HUES48 (cell line): ENCODE data around the gene DCLRE1B.
"Not testable (repeated sequence)": the region's sequence is repeated elsewhere in the genome, so short reads cannot be mapped to it uniquely, and the experiment has no call there.

ENCODE experiments used
- H3K27ac ChIP-seq: one replicate; pipeline ENCODE4 v1.7.0; 2013; ENCODE audit warnings: low read depth, low read length, inconsistent platforms
- H3K27me3 ChIP-seq: 2 replicates; pipeline ENCODE4 v1.6.1; 2013; ENCODE audit warnings: mild to moderate bottlenecking, low read length; ENCODE audit not compliant: control insufficient read depth, insufficient read depth
- H3K36me3 ChIP-seq: 2 replicates; pipeline ENCODE4 v1.6.1; 2013; ENCODE audit warnings: low read length; ENCODE audit not compliant: control insufficient read depth, insufficient read depth
- H3K4me1 ChIP-seq: 2 replicates; pipeline ENCODE4 v1.6.1; 2013; ENCODE audit warnings: mild to moderate bottlenecking, low read length; ENCODE audit not compliant: control insufficient read depth, insufficient read depth
- H3K4me3 ChIP-seq: 2 replicates; pipeline ENCODE4 v1.5.1; 2013; ENCODE audit warnings: mild to moderate bottlenecking, low read depth, low read length
- H3K9ac ChIP-seq: 2 replicates; pipeline ENCODE4 v1.6.1; 2013; ENCODE audit warnings: mild to moderate bottlenecking, low read depth, low read length, moderate library complexity
- H3K9me3 ChIP-seq: 2 replicates; pipeline ENCODE4 v1.6.1; 2013; ENCODE audit warnings: low read length; ENCODE audit not compliant: control insufficient read depth, insufficient read depth

DCLRE1B gene

DNA sequence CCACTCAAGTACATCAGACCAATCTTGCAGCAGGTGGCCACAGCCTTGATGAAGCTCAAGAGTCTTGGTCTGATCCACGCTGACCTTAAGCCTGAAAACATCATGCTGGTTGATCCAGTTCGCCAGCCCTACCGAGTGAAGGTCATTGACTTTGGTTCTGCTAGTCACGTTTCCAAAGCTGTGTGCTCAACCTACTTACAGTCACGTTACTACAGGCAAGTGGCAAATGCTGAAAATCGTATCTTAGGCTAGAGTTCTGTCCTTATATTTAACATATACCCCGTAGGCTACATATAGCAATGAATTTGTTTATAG, 36.1 kb downstream of the DCLRE1B start:
- Histone ChIP-seq H3K9me3 (no peaks in the 10 kb centered on the region), H3K4me1 (peaks cover 14% of the 10 kb centered on the region; the same call in 1 of the 2 replicates), H3K9ac (no peak overlapping the region), H3K36me3 (peaks cover 35% of the 10 kb centered on the region), H3K4me3 (no peak overlapping the region), H3K27me3 (no peaks in the 10 kb centered on the region), H3K27ac (no peak overlapping the region)

DNA sequence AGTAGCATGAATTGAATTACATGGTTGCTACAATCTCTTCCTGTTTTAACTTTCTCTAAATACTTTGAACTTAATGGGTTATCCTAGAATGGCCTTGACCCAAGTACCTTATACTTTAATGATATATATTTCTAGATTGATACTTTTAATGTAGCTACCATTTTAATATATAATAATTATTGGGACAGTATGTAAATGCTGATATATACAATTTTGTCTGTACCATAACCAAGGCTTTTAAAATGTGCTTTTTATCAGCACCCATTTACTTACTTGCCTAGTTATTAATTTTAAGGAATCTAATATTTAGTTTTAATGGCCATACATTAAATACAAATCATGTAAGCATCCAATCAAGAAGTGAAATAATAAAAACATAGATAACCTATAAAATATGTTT, 37.4 kb downstream of the DCLRE1B start:
- H3K4me1 ChIP-seq, result peaks cover 19% of the 10 kb centered on the region
- H3K36me3 ChIP-seq, result peaks cover 35% of the 10 kb centered on the region
- H3K9ac ChIP-seq, result no peak overlapping the region
- H3K9me3 ChIP-seq, result no peaks in the 10 kb centered on the region
- H3K4me3 ChIP-seq, result no peak overlapping the region
- no peak overlapping the region for H3K27ac ChIP-seq
- no peaks in the 10 kb centered on the region for H3K27me3 ChIP-seq

DNA sequence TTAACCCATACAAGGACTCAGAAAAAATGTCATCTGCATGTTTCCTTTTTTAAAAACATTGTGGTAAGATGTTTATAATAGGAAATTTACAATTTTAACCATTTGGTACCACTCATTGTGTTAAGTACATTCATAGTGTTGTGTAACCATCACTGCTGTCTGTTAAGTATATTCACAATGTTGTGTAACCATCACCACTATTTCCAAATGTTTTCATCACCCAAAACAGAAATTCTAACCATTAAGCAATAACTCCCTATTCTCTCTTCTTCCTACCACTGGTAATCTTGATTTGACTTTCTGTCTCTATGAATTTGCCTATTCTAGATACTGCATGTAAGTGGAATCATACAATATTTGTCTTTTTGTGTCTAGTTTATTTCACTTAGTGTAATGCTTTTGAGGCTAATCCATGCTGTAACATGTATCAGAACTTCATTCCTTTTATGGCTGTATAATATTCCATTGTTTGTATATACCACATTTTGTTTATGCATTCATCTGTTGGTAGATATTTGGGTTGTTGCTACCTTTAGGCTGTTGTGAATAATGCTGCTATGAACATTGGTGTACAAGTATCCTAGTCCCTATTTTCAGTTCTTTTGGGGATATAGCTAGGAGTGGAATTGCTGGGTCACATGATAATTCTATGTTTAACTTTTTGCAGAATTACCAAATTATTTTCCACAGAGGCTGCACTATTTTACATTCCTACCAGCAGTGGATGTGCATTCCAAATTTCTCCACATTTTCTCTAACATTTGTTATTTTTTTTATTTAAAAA, 38.1 kb downstream of the DCLRE1B start:
- no peaks in the 10 kb centered on the region for H3K9me3 ChIP-seq
- peaks cover 38% of the 10 kb centered on the region for H3K36me3 ChIP-seq
- no peak overlapping the region for H3K9ac ChIP-seq
- H3K27ac ChIP-seq, result no peak overlapping the region
- no peaks in the 10 kb centered on the region for H3K27me3 ChIP-seq
- no peak overlapping the region for H3K4me3 ChIP-seq
- H3K4me1 ChIP-seq, result peaks cover 24% of the 10 kb centered on the region

GRCh38 chr1:113945329-113945728, 40.2 kb downstream of the DCLRE1B start:
- no peak overlapping the region for H3K9ac ChIP-seq
- H3K27me3 ChIP-seq, result no peaks in the 10 kb centered on the region
- H3K4me1 ChIP-seq, result peaks cover 29% of the 10 kb centered on the region
- H3K9me3 ChIP-seq, result no peaks in the 10 kb centered on the region
- no peak overlapping the region for H3K27ac ChIP-seq
- no peak overlapping the region for H3K4me3 ChIP-seq
- peaks cover 35% of the 10 kb centered on the region for H3K36me3 ChIP-seq

DNA sequence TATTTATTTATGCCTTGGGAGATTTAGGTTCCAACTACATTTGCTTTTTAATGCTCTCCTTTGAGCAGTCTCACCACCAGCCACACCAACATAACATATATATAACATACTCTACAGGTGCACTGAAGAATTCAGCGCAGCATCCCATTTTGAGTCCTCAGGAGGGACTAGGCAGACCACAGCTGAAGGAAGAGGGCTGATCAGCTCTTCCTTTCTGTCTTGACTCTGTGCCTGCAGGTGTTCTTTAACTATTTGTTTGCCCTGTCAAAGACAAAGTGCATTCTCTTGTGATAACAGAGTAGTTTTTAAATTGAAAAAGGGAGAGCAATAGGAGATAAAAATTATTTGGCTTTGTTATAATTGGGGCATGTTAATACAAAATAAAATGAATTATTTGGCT, 41.0 kb downstream of the DCLRE1B start:
- no peaks in the 10 kb centered on the region for H3K9me3 ChIP-seq
- peaks cover 29% of the 10 kb centered on the region for H3K4me1 ChIP-seq
- H3K9ac ChIP-seq, result no peak overlapping the region
- peaks cover 27% of the 10 kb centered on the region for H3K36me3 ChIP-seq
- H3K27me3 ChIP-seq, result no peaks in the 10 kb centered on the region
- H3K4me3 ChIP-seq, result no peak overlapping the region
- H3K27ac ChIP-seq, result peak overlapping the region; percentile 8

DNA sequence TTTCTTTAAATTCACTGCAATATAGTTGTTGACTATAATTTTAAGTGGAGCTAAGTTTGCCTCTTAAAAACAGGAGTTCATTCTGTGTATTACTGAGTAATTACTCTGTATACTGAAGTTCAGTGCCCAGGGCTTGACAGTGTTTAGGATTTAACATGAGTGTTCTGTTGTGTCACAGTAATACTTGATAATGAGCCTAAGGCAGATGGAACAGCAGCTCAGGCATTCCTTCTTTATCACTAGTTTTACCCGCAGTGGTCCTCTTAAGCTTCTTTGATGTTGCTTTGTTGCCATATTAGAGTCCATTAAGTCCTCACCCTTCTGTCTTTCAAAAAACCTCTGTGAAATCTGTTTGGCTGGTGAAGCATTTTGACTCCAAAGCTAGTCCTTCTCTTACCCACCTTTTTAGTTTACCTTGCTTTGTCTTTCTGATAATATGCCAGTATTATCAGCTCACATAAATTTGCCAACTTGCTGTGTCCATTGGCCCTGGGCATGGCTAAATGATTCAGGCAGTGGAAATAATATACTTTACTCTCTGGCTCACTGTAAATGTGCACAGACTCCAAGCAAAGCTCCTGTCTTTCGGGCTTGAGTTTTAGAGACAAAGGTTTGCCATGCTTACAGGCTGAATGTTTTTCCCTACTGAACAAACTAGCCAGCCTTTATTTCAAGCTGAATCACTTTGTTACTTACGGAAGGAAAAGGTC, 41.7 kb downstream of the DCLRE1B start:
- H3K4me3 ChIP-seq, result no peak overlapping the region
- H3K9me3 ChIP-seq, result no peaks in the 10 kb centered on the region
- H3K9ac ChIP-seq, result no peak overlapping the region
- peaks cover 29% of the 10 kb centered on the region for H3K4me1 ChIP-seq
- H3K27me3 ChIP-seq, result no peaks in the 10 kb centered on the region
- peaks cover 22% of the 10 kb centered on the region for H3K36me3 ChIP-seq
- H3K27ac ChIP-seq, result peak overlapping the region; percentile 37

DNA sequence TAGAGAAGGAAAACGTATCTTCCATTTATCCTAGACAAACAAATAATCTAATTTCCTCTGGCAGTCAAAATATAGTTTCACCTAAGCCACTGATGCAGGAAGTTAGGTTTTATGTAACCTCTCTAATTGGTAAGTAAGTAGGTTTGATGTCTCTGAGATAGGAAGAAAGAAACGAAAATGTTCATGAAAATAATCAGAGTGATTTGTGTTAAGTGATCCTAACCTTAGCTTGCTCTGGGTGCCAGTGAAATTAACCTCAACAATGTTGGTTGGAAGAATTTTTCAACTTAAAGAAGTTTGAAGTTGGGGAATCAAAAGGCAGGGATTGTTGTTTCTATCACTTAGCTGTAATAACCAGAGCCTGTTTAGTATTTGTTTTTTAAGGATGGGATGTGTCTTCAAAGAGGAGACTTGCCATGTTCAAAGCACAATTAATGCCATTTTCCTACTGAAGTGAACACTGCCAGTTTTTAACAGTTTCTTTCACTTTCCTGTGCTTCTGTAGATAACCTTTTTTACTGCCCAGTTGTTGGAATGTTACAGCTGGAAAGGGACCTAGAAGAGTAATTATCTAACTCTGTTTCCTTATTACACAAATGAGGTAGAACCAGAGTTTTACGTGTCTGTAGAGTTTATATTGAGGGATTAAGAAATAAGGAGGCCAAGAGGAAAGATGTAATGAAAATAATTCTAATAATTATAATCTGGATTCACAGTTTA, 42.4 kb downstream of the DCLRE1B start:
- H3K27ac ChIP-seq, result peak overlapping the region; percentile 37
- H3K27me3 ChIP-seq, result no peaks in the 10 kb centered on the region
- no peak overlapping the region for H3K4me3 ChIP-seq
- H3K9me3 ChIP-seq, result no peaks in the 10 kb centered on the region
- peaks cover 16% of the 10 kb centered on the region for H3K36me3 ChIP-seq
- H3K4me1 ChIP-seq, result peaks cover 31% of the 10 kb centered on the region
- no peak overlapping the region for H3K9ac ChIP-seq

GRCh38 chr1:113948151-113948550, 43.0 kb downstream of the DCLRE1B start:
- H3K4me3 ChIP-seq, H3K27ac ChIP-seq, H3K36me3 ChIP-seq, H3K9me3 ChIP-seq, H3K27me3 ChIP-seq, H3K9ac ChIP-seq: not testable (repeated sequence)
- H3K4me1 ChIP-seq, result peaks cover 34% of the 10 kb centered on the region

DNA sequence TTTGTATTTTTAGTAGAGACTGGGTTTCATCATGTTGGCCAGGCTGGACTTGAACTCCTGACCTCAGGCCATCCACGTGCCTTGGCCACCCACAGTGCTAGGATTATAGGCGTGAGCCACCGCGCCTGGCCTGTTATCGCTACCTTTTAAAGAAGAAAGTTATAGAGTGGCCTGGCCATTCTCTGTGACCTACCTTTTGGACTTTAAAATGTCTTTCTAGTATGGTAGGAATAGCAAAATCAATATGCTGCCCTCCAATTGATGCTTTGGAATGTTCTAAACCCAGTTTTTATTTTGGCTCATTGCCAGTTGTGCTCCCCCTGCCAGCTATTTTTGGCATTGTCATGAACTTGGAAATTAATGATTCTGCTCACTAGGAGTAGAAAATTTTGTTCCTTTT, 43.9 kb downstream of the DCLRE1B start:
- Histone ChIP-seq H3K9me3 (no peaks in the 10 kb centered on the region), H3K4me3 (no peak overlapping the region), H3K27me3 (no peaks in the 10 kb centered on the region), H3K9ac (no peak overlapping the region), H3K4me1 (peaks cover 34% of the 10 kb centered on the region), H3K36me3 (peaks cover 6% of the 10 kb centered on the region), H3K27ac (no peak overlapping the region)

- Histone ChIP-seq H3K27ac (no peak overlapping the region), H3K36me3 (peaks cover 23% of the 10 kb centered on the region), H3K4me3 (no peak overlapping the region), H3K4me1 (peaks cover 32% of the 10 kb centered on the region), H3K27me3 (no peaks in the 10 kb centered on the region), H3K9ac (no peak overlapping the region), H3K9me3 (no peaks in the 10 kb centered on the region)
Measured at GRCh38 chr1:113950908-113951307, 45.8 kb downstream of the DCLRE1B start.

- Histone ChIP-seq H3K27me3 (no peaks in the 10 kb centered on the region), H3K4me3 (no peak overlapping the region), H3K36me3 (peaks cover 29% of the 10 kb centered on the region), H3K9me3 (no peaks in the 10 kb centered on the region), H3K27ac (no peak overlapping the region), H3K9ac (no peak overlapping the region), H3K4me1 (peaks cover 25% of the 10 kb centered on the region)
Measured at GRCh38 chr1:113951719-113952118, 46.6 kb downstream of the DCLRE1B start.
